Aorta (tissue), 5 donors: ENCODE measurements around the gene COX6B2. TPM values are rescaled to one million over a fixed set of nuclear protein-coding genes. Genes with fewer than 3 reads are reported as not detected.
"Not testable (repeated sequence)": the region's sequence is repeated elsewhere in the genome, so short reads cannot be mapped to it uniquely, and the experiment has no call there.

Experiments
- ATAC-seq: fragments of 200-7000 bp; cut with Tn5 transposase; one replicate; pipeline ENCODE4 v1.9.1; 2022; ENCODE audit warnings: moderate library complexity; ENCODE audit not compliant: low FRiP score
- DNase-seq, 2 donors: peaks; one replicate each; pipeline ENCODE4 v3.0.0-alpha.2; 2020
- H3K27ac ChIP-seq, 2 donors: one replicate each; pipeline ENCODE4 v1.5.1; 2013; ENCODE audit warnings: low read length in 2 of 2, mild to moderate bottlenecking in 2 of 2, moderate library complexity in 2 of 2, control low read depth in 1 of 2, inconsistent platforms in 1 of 2, low read depth in 1 of 2
- H3K27me3 ChIP-seq, 2 donors: one replicate each; pipeline ENCODE4 v1.6.1; 2013; ENCODE audit warnings: control low read depth in 1 of 2, low read length in 1 of 2, mild to moderate bottlenecking in 1 of 2, moderate library complexity in 1 of 2; ENCODE audit not compliant: insufficient read depth in 2 of 2, control insufficient read depth in 1 of 2
- H3K36me3 ChIP-seq, 2 donors: one replicate each; pipeline ENCODE4 v1.6.1; 2013; ENCODE audit warnings: control low read depth in 1 of 2, low read length in 1 of 2, mild to moderate bottlenecking in 1 of 2; ENCODE audit not compliant: insufficient read depth in 2 of 2, control insufficient read depth in 1 of 2
- H3K4me1 ChIP-seq, 2 donors: one replicate each; pipeline ENCODE4 v1.6.1; 2013; ENCODE audit warnings: low read length in 2 of 2, control low read depth in 1 of 2, mild to moderate bottlenecking in 1 of 2, moderate library complexity in 1 of 2; ENCODE audit not compliant: insufficient read depth in 2 of 2, control insufficient read depth in 1 of 2
- H3K4me3 ChIP-seq, 2 donors: one replicate each; pipeline ENCODE4 v1.5.1; 2013; ENCODE audit warnings: low read length in 2 of 2, control low read depth in 1 of 2, mild to moderate bottlenecking in 1 of 2
- H3K9me3 ChIP-seq: one replicate; pipeline ENCODE4 v1.6.1; 2013; ENCODE audit warnings: mild to moderate bottlenecking, low read length; ENCODE audit not compliant: control insufficient read depth
- WGBS, 2 donors: extraction: QIAGEN DNeasy Blood & Tissue Kit; methylation state at CpG; one replicate each; pipeline ENCODE4 v1.1.7; 2013; 5-methylcytosine and 5-hydroxymethylcytosine counted together
- intact Hi-C, 2 donors: fragments of 100-400 bp; cut with DNase I; formaldehyde crosslinking; loops; one replicate each; pipeline versions ENCODE4 v1.14.2 to v1.15.0; 2022
- polyA plus RNA-seq, 2 donors: library from polyadenylated mRNA; stranded (reverse); fragments of 200-250 nt; gene quantifications; one replicate each; pipeline ENCODE4 v1.2.3, GENCODE V29; 2013
- total RNA-seq, 2 donors: library from RNA; stranded (reverse); fragmentation: NEBNext Ultra II Directional; extraction: Animal tissue kit (Norgen Biotek cat#: 25700); gene quantifications; one replicate each; pipeline ENCODE4 v1.2.1, GENCODE V29; 2021
- donor health status: healthy with polysubstance abuse.
- donor health status: Bipolar disorder and iron deficiency.
- donor health status: DM: no; HTN: no; CAD: no.
- donor health status: DM: no; HTN: no; CAD: no.
- donor health status: DM: yes; HTN: yes; CAD: no.

COX6B2 gene
- total and polyA plus RNA-seq, 4 donors: 0.19 to 0.99 TPM; not detected in 2

DNA sequence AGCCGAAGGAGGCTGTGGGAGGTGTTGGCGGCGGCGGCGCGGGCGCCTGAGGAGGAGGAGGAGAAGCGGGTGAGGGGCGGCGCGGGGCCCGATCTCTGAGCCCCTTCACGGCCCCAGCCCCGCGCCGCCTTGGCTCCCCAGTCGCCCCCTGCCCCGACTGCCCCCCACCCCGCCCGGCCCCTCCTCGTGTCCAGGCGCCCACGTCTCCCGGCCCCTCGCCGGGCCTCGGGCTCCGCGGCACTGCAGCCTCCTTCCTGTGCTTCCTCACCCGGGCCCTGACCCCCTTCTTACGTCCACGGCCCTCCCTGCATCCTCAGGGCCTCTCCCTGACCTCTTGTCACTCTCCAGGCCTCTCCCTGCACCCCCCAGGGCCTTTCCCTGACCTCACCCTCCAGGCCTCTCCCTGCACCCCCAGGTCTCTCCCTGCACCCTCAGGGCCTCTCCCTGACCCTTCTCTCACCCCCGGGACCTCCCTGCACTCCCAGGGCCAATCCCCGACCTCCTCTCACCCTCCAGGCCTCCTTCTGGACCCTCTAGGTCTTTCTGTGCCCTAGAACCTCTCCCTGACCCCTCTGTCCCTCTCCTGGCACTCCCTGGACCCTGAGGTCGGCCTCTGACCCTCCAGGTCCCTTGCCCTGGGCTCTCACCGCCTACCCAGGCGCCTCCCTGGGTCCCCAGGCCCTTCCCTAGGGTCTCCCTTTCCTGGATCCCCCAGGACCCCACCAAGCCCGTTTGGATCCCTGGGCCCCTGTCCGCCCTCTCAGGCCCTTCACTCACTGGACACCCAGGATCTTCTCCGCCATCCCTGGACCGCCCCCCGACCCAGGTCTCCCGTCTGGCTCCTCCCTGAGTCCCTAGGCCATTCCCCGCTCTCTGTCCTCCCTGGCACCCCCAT, 14.4 kb downstream of the COX6B2 start:
- Histone ChIP-seq H3K4me3 (peak overlapping the region; percentile 48 to 56), H3K27ac (no peak overlapping the region), H3K4me1 (no peaks in the 10 kb centered on the region), H3K36me3 (no peaks in the 10 kb centered on the region), H3K27me3 (no peaks in the 10 kb centered on the region), H3K9me3 (no peaks in the 10 kb centered on the region)
- no peak for DNase-seq
- intact Hi-C loops: loop anchor here (1.0 to 5.0 kb wide), 3 partner anchors 42 to 81 kb away; partner anchors contain the start of genes PPP6R1 (in 1 of the 2), RPL28 (in 1 of the 2) and TMEM238 (in 1 of the 2)
- 3% methylated on average over 19 to 44 of the region's 44 CpGs for WGBS, 2 donors
- ATAC-seq: no peak

DNA sequence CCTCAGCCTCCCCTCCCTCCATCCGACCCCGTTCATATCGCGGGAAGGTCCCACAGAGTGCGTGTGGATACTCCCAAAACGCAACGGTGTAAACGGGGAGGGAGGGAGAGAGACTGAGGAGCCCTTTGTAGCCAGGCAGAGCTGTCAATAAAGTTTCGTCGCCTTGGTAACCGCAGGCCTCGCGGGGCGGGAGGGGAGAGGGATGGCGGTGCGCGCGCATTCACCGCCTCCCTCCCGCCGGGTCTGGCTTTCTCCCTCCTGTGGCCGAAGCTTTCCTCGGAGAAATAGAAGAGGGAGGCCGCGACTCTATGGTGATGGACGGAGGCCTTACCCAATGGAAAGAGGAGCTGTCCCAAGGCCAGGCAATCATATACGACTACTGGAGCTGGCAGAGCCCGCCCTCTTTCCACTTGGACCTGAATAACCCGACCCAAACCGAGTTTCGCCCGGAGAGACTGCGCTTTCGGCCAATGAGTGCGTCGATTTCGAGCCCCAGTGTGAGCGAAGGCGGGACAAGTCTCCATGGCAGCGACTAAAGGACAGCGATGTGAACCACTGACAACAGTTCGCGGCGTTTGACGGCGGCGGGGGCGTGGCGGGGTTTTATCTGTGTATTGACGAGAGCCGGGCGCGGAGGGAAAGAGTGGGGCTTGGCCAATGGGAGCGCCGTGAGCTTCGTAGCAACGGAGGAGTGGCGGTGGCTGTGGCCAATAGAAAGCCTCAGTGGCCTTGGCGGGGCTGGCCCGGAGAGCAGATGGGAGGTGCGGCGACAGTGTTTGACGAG, 15.2 kb downstream of the COX6B2 start, which contains the start of gene KMT5C:
KMT5C (plus strand) TSS at position 772 of the 784 bp plus-strand sequence. CDS start 2,061 bp downstream, outside the sequence.
- Histone ChIP-seq H3K27me3 (no peaks in the 10 kb centered on the region), H3K4me1 (no peaks in the 10 kb centered on the region), H3K36me3 (no peaks in the 10 kb centered on the region), H3K4me3 (peak within 1 kb of the TSS; percentile 48 to 56), H3K27ac (peak within 1 kb of the TSS in 1 of 2 donors; percentile 39), H3K9me3 (no peaks in the 10 kb centered on the region)
- 0% methylated on average over 62 to 63 of the region's 63 CpGs for WGBS, 2 donors
- peak; percentile 100 for DNase-seq
- intact Hi-C loops: loop anchor here in 1 of 2 donors (1.0 kb wide), 2 partner anchors 46 to 80 kb away; partner anchors contain the start of genes PPP6R1 and RPL28
- peak; percentile 97 for ATAC-seq

DNA sequence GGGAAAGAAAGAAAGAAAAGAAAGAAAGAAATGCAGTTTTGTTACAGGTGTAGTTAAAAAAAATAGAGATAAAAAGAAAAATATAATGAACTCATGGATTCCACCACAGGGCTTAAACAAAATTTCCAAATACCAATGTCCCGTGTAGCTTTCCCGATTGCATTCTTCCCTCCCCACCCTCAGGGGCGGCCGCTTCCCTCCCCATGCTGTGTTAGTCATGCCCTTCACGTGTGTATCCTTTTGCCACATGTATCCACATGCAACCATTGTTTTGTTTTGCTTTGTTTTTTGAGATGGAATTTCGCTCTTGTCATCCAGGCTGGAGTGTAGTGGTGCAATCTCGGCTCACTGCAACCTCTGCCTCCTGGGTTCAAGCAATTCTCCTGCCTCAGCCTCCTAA, 18.4 kb downstream of the COX6B2 start:
- DNase-seq (no peak), ATAC-seq (no peak)
- Histone ChIP-seq H3K27ac (no peak overlapping the region), H3K4me1 (no peaks in the 10 kb centered on the region), H3K36me3 (no peaks in the 10 kb centered on the region), H3K27me3 (no peaks in the 10 kb centered on the region), H3K4me3 (no peak overlapping the region), H3K9me3 (no peaks in the 10 kb centered on the region)
- WGBS, 2 donors: 75 to 77% methylated on average over 7 of the region's 7 CpGs
- intact Hi-C loops: no loop called here

DNA sequence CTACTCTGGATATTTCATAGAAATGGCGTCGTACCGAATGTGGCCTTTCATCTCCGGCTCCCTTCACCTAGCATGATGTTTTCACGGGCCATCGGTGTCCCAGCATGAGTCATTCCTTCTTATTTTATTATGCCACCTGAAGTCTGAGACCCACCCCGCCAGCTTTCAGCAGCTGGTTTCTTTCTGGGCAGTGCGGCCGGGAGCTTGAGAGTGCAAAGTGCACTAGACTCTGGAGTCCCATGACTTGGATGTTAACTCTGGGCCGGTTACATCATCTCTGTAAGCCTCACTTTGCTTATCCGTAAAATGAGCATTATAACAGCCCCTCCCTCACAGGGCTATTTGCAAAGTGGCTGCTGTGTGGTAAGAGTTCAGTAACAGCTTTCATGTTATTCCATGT, 20.6 kb downstream of the COX6B2 start:
- intact Hi-C loops: no loop called here
- H3K4me3 ChIP-seq: no peak overlapping the region
- H3K27me3 ChIP-seq: no peaks in the 10 kb centered on the region
- 74 to 78% methylated on average over 11 of the region's 11 CpGs for WGBS, 2 donors
- no peaks in the 10 kb centered on the region for H3K36me3 ChIP-seq
- DNase-seq (no peak), ATAC-seq (no peak)
- H3K27ac ChIP-seq: no peak overlapping the region
- H3K4me1 ChIP-seq: no peaks in the 10 kb centered on the region
- H3K9me3 ChIP-seq: no peaks in the 10 kb centered on the region

DNA sequence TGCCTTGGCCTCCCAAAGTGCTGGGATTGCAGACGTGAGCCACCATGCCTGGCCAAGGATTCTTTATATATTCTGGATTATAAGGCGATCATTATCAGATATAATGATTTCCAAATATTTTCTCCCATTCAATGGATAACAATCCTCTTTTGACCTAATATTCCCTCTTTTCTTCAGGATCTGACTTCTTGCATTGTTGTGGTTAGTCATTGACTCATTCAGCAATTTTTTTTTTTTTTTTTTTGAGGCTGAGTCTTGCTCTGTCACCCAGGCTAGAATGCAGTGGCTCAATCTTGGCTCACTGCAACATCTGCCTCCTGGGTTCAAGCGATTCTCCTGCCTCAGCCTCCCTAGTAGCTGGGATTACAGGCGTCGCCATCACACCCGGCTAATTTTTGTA, 24.7 kb downstream of the COX6B2 start:
- H3K4me1 ChIP-seq, H3K9me3 ChIP-seq, ATAC-seq, intact Hi-C loops, H3K4me3 ChIP-seq, H3K27ac ChIP-seq, H3K27me3 ChIP-seq, DNase-seq, H3K36me3 ChIP-seq: not testable (repeated sequence)
- 88 to 89% methylated on average over 6 of the region's 6 CpGs for WGBS, 2 donors

DNA sequence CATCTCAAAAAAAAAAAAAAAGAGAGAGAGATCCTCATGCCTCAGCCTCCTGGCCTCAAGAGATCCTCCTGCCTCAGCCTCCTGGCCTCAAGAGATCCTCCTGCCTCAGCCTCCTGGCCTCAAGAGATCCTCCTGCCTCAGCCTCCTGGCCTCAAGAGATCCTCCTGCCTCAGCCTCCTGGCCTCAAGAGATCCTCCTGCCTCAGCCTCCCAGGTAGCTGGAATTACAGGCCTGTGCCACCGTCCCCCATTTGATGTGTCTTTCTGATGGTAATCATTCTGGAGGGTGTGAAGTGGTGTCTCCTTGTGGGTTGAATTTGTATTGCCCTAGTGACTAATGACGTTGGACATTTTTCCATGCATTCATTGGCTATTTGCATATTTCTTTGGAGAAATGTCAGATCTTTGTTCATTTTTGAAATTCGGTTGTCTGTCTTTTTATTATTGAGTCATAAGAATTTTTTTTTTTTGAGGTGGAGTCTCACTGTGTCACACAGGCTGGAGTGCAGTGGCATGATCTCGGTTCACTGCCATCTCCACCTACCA, 25.7 kb downstream of the COX6B2 start:
- H3K36me3 ChIP-seq, DNase-seq, H3K27ac ChIP-seq, H3K4me3 ChIP-seq, H3K27me3 ChIP-seq, H3K4me1 ChIP-seq, H3K9me3 ChIP-seq, intact Hi-C loops, ATAC-seq: not testable (repeated sequence)
- 63 to 68% methylated on average over 4 of the region's 4 CpGs for WGBS, 2 donors

DNA sequence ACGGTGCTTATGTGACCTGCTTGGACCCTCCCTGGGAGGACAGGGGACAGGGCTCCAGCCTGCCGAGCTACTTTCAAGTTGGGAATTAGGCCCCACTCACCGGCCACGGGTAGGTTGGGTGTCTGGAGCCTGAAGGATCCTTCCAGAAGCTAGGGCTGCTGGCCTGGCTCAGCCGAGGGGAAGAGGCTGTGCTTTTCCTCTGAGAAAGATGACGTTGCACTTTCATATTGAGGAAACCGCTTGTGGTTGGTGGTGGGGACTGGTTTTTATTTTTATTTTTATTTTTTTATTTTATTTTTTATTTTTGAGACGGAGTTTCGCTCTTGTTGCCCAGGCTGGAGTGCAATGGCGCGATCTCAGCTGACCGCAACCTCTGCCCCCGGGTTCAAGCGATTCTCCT, 29.3 kb downstream of the COX6B2 start, which contains the start of gene TMEM150B:
TMEM150B (minus strand) TSS at position 170 of the 400 bp plus-strand sequence. CDS start 4,305 bp downstream, outside the sequence.
- H3K27ac ChIP-seq: no peak within 1 kb of the TSS
- H3K4me3 ChIP-seq: no peak within 1 kb of the TSS
- no peak for DNase-seq
- H3K27me3 ChIP-seq: no peaks in the 10 kb centered on the region
- peaks cover 0 to 3% of the 10 kb centered on the region in 2 donors for H3K4me1 ChIP-seq
- peak; percentile 38 for ATAC-seq
- intact Hi-C loops: no loop called here
- H3K36me3 ChIP-seq: no peaks in the 10 kb centered on the region
- WGBS, 2 donors: 83 to 84% methylated on average over 14 of the region's 14 CpGs
- H3K9me3 ChIP-seq: no peaks in the 10 kb centered on the region

DNA sequence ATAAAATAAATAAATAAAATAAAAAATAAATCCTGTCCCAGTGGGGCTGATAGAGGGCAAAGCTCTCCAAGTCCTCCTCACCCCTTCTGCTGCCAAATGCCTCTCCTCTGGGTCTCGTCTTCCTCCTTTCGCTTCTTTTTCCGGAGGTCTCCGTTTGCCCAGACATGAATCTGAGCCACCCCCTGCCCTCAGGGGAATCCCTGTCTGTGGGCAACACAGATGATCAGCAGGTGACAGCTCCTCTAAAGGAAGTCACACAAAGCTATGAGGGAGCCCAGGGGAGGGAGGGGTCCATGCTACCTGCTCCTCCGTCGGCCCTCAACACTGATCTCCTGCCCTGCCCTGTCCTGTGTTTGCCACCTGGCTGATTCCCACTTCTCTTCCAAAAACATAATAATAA, 29.9 kb downstream of the COX6B2 start:
- Histone ChIP-seq H3K27ac (no peak overlapping the region), H3K9me3 (no peaks in the 10 kb centered on the region), H3K36me3 (no peaks in the 10 kb centered on the region), H3K4me1 (peaks cover 0 to 3% of the 10 kb centered on the region in 2 donors), H3K4me3 (no peak overlapping the region), H3K27me3 (no peaks in the 10 kb centered on the region)
- ATAC-seq (no peak), DNase-seq (no peak)
- 76 to 91% methylated on average over 6 of the region's 6 CpGs for WGBS, 2 donors
- intact Hi-C loops: no loop called here
